ENCODE results near the gene ENTPD3. TPM values are rescaled to one million over a fixed set of nuclear protein-coding genes. Genes with fewer than 3 reads are reported as not detected.

Gene ENTPD3
- total and polyA plus RNA-seq, 2 of the 13 experiments (the other 11 are each of a cell fraction or from before 2014, with no cell fraction given): 0.07 TPM; not detected in 1

GRCh38 chr3:40452876-40453730, 66.1 kb downstream of the ENTPD3 start (continued):
- no peak for TF ChIP-seq PRDM15 (CRISPR knock-in tag; IDR thresholded peaks at IDR 0.05)
- TF ChIP-seq PBX3 (CRISPR knock-in tag; IDR thresholded peaks at IDR 0.05; ENCODE audit: borderline replicate concordance): no peak
- no peak for TF ChIP-seq PRPF4 (IDR thresholded peaks at IDR 0.05; ENCODE audit: low read depth, low read length, poor library complexity, severe bottlenecking)
- TF ChIP-seq FOXO1 (CRISPR knock-in tag; IDR thresholded peaks at IDR 0.05): peak; percentile 31; the same call in 1 of the 2 replicates
- no peak for TF ChIP-seq BATF2 (CRISPR knock-in tag; IDR thresholded peaks at IDR 0.05)
- 0 out of 2 replicates have a peak, but pooled peaks have one; percentile 46 for TF ChIP-seq AHR (CRISPR knock-in tag; IDR thresholded peaks at IDR 0.05)
- TF ChIP-seq ZNF143 (CRISPR knock-in tag; IDR thresholded peaks at IDR 0.05): peak; percentile 42; the same call in 1 of the 2 replicates
- peak; percentile 44; the same call in 1 of the 2 replicates for TF ChIP-seq ELF1 (CRISPR knock-in tag; IDR thresholded peaks at IDR 0.05)
- TF ChIP-seq KLF9 (CRISPR knock-in tag; IDR thresholded peaks at IDR 0.05; ENCODE audit: low read depth): 0 out of 2 replicates have a peak, but pooled peaks have one; percentile 36
- peak in 1 of 2 experiments; percentile 68; a peak in 2 of 4 replicates for TF ChIP-seq EP300 (IDR thresholded peaks at IDR 0.05; ENCODE audit: low read depth in 2 of 2, low read length in 2 of 2)
- no peak for TF ChIP-seq EP300 (CRISPR knock-in tag; IDR thresholded peaks at IDR 0.05; ENCODE audit: borderline replicate concordance)
- TF ChIP-seq ZNF746 (CRISPR knock-in tag; IDR thresholded peaks at IDR 0.05): 0 out of 2 replicates have a peak, but pooled peaks have one; percentile 7
- TF ChIP-seq CERS6 (CRISPR knock-in tag; IDR thresholded peaks at IDR 0.05): no peak
- peak; percentile 91 for TF ChIP-seq ATF1 (CRISPR knock-in tag; IDR thresholded peaks at IDR 0.05)
- TF ChIP-seq ETV5 (CRISPR knock-in tag; IDR thresholded peaks at IDR 0.05; ENCODE audit: borderline replicate concordance): peak; percentile 22; the same call in 1 of the 2 replicates
- 0 out of 2 replicates have a peak, but pooled peaks have one; percentile 22 for TF ChIP-seq ZNF431 (CRISPR knock-in tag; IDR thresholded peaks at IDR 0.05; ENCODE audit: borderline replicate concordance, low read depth)
- peak; percentile 52 for TF ChIP-seq ASH2L (IDR thresholded peaks at IDR 0.05; ENCODE audit: insufficient read length, low read depth, low read length)
- TF ChIP-seq ZFAT (CRISPR knock-in tag; conservative IDR thresholded peaks at IDR 0.05): no peak
- no peak for TF ChIP-seq SP140L (CRISPR knock-in tag; IDR thresholded peaks at IDR 0.05; ENCODE audit: borderline replicate concordance)
- TF ChIP-seq ZNF530 (CRISPR knock-in tag; IDR thresholded peaks at IDR 0.05; ENCODE audit: low read depth): no peak
- TF ChIP-seq U2AF1 (optimal IDR thresholded peaks at IDR 0.05; ENCODE audit: low read depth, low read length): no peak
- no peak for TF ChIP-seq ZFP62 (CRISPR knock-in tag; IDR thresholded peaks at IDR 0.05)
